Endodermal cell (in vitro differentiated cells): ENCODE measurements around the gene EVX1. TPM values are rescaled to one million over a fixed set of nuclear protein-coding genes. Genes with fewer than 3 reads are reported as not detected.

Experiments
- DNase-seq: peaks from one replicate; pipeline ENCODE4 v3.0.0-alpha.2; 2017
- H3K27ac ChIP-seq: 2 replicates; pipeline ENCODE4 v1.5.1; 2013; ENCODE audit warnings: mild to moderate bottlenecking, low read depth, low read length, moderate library complexity
- H3K27me3 ChIP-seq: 2 replicates; pipeline ENCODE4 v1.6.1; 2013; ENCODE audit warnings: mild to moderate bottlenecking, low read length, moderate library complexity; ENCODE audit not compliant: insufficient read depth, control insufficient read depth, poor library complexity, severe bottlenecking
- H3K36me3 ChIP-seq: 2 replicates; pipeline ENCODE4 v1.7.0; 2013; ENCODE audit warnings: mild to moderate bottlenecking, low read length, moderate library complexity; ENCODE audit not compliant: control insufficient read depth, insufficient read depth
- H3K4me1 ChIP-seq: one replicate; pipeline ENCODE4 v1.7.0; 2013; ENCODE audit warnings: low read length; ENCODE audit not compliant: control insufficient read depth, insufficient read depth
- H3K4me3 ChIP-seq: 2 replicates; pipeline ENCODE4 v1.5.1; 2013; ENCODE audit warnings: mild to moderate bottlenecking, low read length, moderate library complexity
- H3K9ac ChIP-seq: 2 replicates; pipeline ENCODE4 v1.6.1; 2013; ENCODE audit warnings: mild to moderate bottlenecking, low read length, moderate library complexity; ENCODE audit not compliant: poor library complexity, severe bottlenecking; ENCODE audit errors: extremely low read depth
- H3K9me3 ChIP-seq: 2 replicates; pipeline ENCODE4 v1.6.1; 2013; ENCODE audit warnings: mild to moderate bottlenecking, low read length, moderate library complexity; ENCODE audit not compliant: control insufficient read depth
- H3K27ac Mint-ChIP-seq: 2 replicates; pipeline ENCODE4 v1.8.0; 2020; ENCODE audit warnings: mixed read lengths
- H3K27me3 Mint-ChIP-seq: 2 replicates; pipeline ENCODE4 v1.8.0; 2021; ENCODE audit warnings: mild to moderate bottlenecking, mixed read lengths; ENCODE audit not compliant: insufficient read depth
- H3K36me3 Mint-ChIP-seq: 2 replicates; pipeline ENCODE4 v1.8.0; 2020; ENCODE audit warnings: low read depth, mixed read lengths
- H3K4me1 Mint-ChIP-seq: 2 replicates; pipeline ENCODE4 v1.8.0; 2020; ENCODE audit warnings: mixed read lengths
- H3K4me3 Mint-ChIP-seq: 2 replicates; pipeline ENCODE4 v1.8.0; 2020; ENCODE audit warnings: mild to moderate bottlenecking, moderate library complexity, mixed read lengths
- H3K9me3 Mint-ChIP-seq: 2 replicates; pipeline ENCODE4 v1.8.0; 2020; ENCODE audit warnings: mild to moderate bottlenecking, mixed read lengths
- WGBS, 2 experiments: methylation state at CpG; one replicate each; pipeline versions ENCODE4 v1.1.5 to v1.1.7; 2013; ENCODE audit warnings: missing lambda C conversion rate in 2 of 2, mixed read lengths in 1 of 2; ENCODE audit not compliant: insufficient coverage in 1 of 2, insufficient read length in 1 of 2; 5-methylcytosine and 5-hydroxymethylcytosine counted together
- total RNA-seq, 2 donors: library from RNA; stranded (reverse); fragmentation: NEBNext Ultra II Directional in 1 of 2; extraction: Animal tissue kit (Norgen Biotek cat#: 25700) in 1 of 2; gene quantifications; 2 replicates in 1 of 2; 3 replicates in 1 of 2; pipeline ENCODE4 v1.2.1, GENCODE V29; 2021
- TF ChIP-seq, protein P1 (sequence below): fragments of 200-600 bp; sonication (generic); conservative IDR thresholded peaks from 2 replicates; pipeline ENCODE4 v1.5.0; 2021; ENCODE audit warnings: antibody characterized with exemption, mild to moderate bottlenecking

The EVX1 gene
- total RNA-seq, 2 donors from 2014 or later = 4.9 to 10.7 TPM

DNA sequence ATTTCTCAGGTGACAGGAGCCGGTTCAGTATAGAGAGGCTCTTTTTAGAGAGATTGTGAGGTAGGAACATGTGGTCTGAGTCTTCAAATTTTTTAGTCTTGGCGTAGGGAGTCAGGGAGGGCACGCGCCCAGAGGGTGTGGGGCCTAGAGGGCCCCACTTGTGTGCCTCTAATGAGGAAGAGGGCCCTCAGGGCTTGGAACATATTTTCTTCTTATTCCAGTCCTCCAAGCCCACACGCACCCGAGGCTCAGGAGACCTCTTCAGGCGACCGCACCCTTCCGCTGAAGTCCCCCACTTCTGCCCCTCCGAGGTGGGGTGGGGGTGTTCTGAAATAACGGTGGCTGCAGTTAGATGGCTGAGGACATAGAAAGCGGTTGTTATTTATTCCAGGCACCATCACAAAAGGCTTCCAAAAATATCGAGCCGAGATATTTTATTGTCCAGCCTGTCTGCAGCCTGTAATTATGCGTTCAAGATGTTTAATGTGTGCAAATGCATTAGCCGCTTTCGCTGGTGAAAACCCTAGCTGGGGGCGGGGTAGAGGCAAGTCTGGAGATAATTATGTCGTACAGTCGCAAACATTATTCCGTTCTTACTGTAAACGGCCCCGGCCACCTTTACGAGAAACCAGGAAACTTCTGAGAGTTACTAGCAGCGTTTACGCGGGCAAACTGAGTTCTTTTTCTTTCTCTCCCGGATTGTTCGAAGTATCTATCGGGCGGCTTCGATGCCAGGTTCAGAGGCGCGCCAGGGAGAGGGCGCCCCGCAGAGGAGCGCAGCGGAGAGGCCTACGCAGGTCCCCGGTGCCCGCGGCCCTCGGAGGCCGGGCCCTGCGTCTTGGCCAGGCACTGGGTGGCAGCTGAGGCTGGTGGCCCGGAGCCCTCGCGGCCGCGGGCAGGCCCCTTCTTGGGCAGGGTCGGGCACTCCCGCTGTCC is 29.8 kb upstream of the EVX1 start:
- H3K27ac Mint-ChIP-seq = no peak overlapping the region
- Histone ChIP-seq H3K9me3 (no peaks in the 10 kb centered on the region), H3K9ac (no peak overlapping the region), H3K4me1 (no peaks in the 10 kb centered on the region), H3K27me3 (peaks cover 99% of the 10 kb centered on the region), H3K36me3 (no peaks in the 10 kb centered on the region), H3K27ac (no peak overlapping the region), H3K4me3 (peak overlapping the region; percentile 56)
- peak overlapping the region; percentile 16 for H3K4me3 Mint-ChIP-seq
- H3K4me1 Mint-ChIP-seq = peaks cover 6% of the 10 kb centered on the region
- H3K36me3 Mint-ChIP-seq = no peaks in the 10 kb centered on the region
- peak; percentile 42 for DNase-seq
- peaks cover 100% of the 10 kb centered on the region for H3K27me3 Mint-ChIP-seq
- TF ChIP-seq, protein P1, sequence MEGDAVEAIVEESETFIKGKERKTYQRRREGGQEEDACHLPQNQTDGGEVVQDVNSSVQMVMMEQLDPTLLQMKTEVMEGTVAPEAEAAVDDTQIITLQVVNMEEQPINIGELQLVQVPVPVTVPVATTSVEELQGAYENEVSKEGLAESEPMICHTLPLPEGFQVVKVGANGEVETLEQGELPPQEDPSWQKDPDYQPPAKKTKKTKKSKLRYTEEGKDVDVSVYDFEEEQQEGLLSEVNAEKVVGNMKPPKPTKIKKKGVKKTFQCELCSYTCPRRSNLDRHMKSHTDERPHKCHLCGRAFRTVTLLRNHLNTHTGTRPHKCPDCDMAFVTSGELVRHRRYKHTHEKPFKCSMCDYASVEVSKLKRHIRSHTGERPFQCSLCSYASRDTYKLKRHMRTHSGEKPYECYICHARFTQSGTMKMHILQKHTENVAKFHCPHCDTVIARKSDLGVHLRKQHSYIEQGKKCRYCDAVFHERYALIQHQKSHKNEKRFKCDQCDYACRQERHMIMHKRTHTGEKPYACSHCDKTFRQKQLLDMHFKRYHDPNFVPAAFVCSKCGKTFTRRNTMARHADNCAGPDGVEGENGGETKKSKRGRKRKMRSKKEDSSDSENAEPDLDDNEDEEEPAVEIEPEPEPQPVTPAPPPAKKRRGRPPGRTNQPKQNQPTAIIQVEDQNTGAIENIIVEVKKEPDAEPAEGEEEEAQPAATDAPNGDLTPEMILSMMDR = no peak
- no peaks in the 10 kb centered on the region for H3K9me3 Mint-ChIP-seq
- WGBS, 2 experiments = 20 to 36% methylated on average over 29 to 52 of the region's 52 CpGs

DNA sequence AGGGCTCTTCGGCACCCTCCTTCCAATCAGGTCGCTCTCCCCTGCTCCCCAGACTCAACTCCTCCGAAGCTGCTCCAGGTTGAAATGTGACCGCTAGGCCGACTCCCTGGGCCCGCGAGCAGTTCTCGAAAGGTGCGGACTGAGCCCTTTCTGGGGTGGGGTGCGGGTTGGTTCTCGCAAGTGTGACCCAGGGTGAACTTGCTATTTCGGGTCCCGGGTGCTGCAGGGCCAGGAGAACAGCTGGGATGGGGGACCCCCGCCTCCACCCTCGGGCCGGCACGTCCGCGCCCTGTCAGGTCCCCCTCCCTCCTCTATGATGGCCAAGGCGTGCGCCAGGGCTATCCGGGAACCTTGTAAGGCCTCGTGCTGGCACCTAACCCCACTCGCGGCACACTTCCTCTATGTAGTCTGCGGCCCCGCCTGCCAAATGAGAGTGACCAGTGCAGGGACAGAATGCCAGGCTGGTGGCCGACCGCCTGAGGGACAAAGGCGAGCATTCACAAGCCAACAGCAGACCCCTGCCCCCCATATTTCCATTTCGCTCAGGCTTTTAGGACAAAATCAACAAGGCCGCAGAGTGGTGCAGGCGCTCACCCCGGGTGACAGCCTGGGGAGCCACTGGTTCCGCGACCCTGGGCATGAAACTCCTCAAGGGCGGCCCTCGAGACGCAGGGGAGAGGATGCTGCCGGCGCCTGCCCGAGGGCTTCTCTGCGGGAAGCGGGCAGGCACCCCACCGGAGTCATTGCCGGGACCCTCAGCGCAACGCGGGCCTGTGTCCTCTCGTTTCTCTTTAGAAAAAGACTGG is 29.0 kb upstream of the EVX1 start:
- peak; percentile 76 for DNase-seq
- Mint-ChIP-seq H3K4me3 (peak overlapping the region; percentile 27), H3K27ac (no peak overlapping the region), H3K36me3 (no peaks in the 10 kb centered on the region), H3K9me3 (no peaks in the 10 kb centered on the region), H3K27me3 (peaks cover 100% of the 10 kb centered on the region), H3K4me1 (peaks cover 6% of the 10 kb centered on the region)
- WGBS, 2 experiments = 30 to 37% methylated on average over 28 to 50 of the region's 50 CpGs
- H3K27ac ChIP-seq = no peak overlapping the region
- peaks cover 98% of the 10 kb centered on the region for H3K27me3 ChIP-seq
- TF ChIP-seq, protein P1 = peak; percentile 26
- H3K36me3 ChIP-seq = no peaks in the 10 kb centered on the region
- H3K9ac ChIP-seq = no peak overlapping the region
- H3K9me3 ChIP-seq = no peaks in the 10 kb centered on the region
- H3K4me3 ChIP-seq = no peak overlapping the region
- no peaks in the 10 kb centered on the region for H3K4me1 ChIP-seq

DNA sequence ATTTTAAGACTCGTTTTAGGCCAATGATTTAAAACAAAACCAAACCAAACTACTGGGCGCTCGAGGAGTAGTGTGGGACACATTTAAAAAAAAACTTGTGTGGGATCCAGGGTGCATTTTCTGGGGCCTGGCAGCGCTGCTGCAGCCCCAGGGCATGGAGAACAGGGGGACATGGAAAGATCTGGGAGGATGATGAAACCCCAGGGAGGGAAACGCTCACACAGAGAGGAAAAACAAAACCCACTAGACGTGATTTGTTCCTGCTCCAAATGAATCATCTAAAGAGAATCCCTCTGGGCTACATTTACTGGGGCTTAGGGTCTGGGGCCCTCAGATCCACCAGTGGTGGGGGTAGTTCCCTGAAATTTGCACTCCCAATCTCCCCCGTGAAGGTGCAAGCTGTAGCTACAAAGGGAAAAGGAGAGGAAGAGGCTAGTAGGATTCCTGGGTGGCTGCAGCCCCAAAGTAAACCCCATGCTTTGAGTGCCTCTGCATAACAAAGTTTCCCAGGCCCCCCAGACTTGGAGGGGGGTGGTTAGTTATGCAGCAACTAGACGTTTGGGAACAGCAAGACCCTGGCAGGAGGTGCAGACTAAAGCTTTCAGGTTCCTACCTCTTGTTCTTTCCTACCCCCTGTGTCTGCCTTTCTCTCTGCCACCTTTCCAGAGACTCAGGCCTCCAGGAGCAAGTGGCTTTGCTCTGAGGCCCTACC is 28.2 kb upstream of the EVX1 start:
- WGBS, 2 experiments = 20 to 40% methylated on average over 3 to 8 of the region's 8 CpGs
- Mint-ChIP-seq H3K27ac (no peak overlapping the region), H3K36me3 (no peaks in the 10 kb centered on the region), H3K9me3 (no peaks in the 10 kb centered on the region), H3K4me1 (peaks cover 6% of the 10 kb centered on the region), H3K27me3 (peaks cover 100% of the 10 kb centered on the region), H3K4me3 (peak overlapping the region; percentile 27)
- H3K4me3 ChIP-seq = no peak overlapping the region
- peaks cover 98% of the 10 kb centered on the region for H3K27me3 ChIP-seq
- peak; percentile 64 for DNase-seq
- H3K27ac ChIP-seq = no peak overlapping the region
- TF ChIP-seq, protein P1 = no peak
- H3K9ac ChIP-seq = no peak overlapping the region
- H3K36me3 ChIP-seq = no peaks in the 10 kb centered on the region
- H3K4me1 ChIP-seq = no peaks in the 10 kb centered on the region
- no peaks in the 10 kb centered on the region for H3K9me3 ChIP-seq
